ENCODE measurements around the gene LYPD3. TPM values are rescaled to one million over a fixed set of nuclear protein-coding genes. Genes with fewer than 3 reads are reported as not detected.

LYPD3 gene
- total and polyA plus RNA-seq, 3 experiments from 2014 or later, result 0.84 to 3.8 (median 1.2) TPM

GRCh38 chr19:43474986-43475705 is 9.7 kb upstream of the LYPD3 start:
- Histone ChIP-seq H3K9me3 (ENCODE audit: low read length) (no peaks in the 10 kb centered on the region), H3K4me1 (ENCODE audit: insufficient read depth, low read length) (peaks cover 33% of the 10 kb centered on the region), H3K4me3 (ENCODE audit: low read length) (peak overlapping the region; percentile 70), H3K36me3 (ENCODE audit: insufficient read depth, low read length) (no peaks in the 10 kb centered on the region), H3K27ac (ENCODE audit: low read depth, low read length) (peak overlapping the region; percentile 69), H3K27me3 (ENCODE audit: insufficient read depth, low read length, poor library complexity, severe bottlenecking) (no peaks in the 10 kb centered on the region)
- H3K4me1 Mint-ChIP-seq, result peaks cover 7 to 20% (median 13%) of the 10 kb centered on the region in 3 donors
- POLR2A ChIA-PET, result interaction anchor here (3.7 kb wide), 1 partner anchor 12 kb away, joined by 14 read pairs; no protein-coding TSS in a partner anchor
- CTCF ChIA-PET, result no interaction called here
- peak overlapping the region; percentile 69 to 87 (median 82) for H3K4me3 Mint-ChIP-seq
- peak overlapping the region; percentile 81 to 99 (median 96) for H3K27ac Mint-ChIP-seq
- peaks cover 0 to 1% of the 10 kb centered on the region in 2 donors for H3K27me3 Mint-ChIP-seq
- H3K36me3 Mint-ChIP-seq, result peaks cover 0 to 13% (median 9%) of the 10 kb centered on the region in 3 donors
- peak; percentile 91 to 97 (median 95) for DNase-seq
- no peaks in the 10 kb centered on the region for H3K9me3 Mint-ChIP-seq

- no peaks in the 10 kb centered on the region for H3K9me3 Mint-ChIP-seq
- H3K4me1 Mint-ChIP-seq, result peaks cover 12 to 26% (median 17%) of the 10 kb centered on the region in 3 donors
- H3K36me3 Mint-ChIP-seq, result peaks cover 0 to 13% (median 9%) of the 10 kb centered on the region in 3 donors
- DNase-seq, result no peak
- POLR2A ChIA-PET, result interaction anchor here (3.7 kb wide), 1 partner anchor 11 kb away, joined by 14 read pairs; no protein-coding TSS in a partner anchor
- Histone ChIP-seq H3K27me3 (ENCODE audit: insufficient read depth, low read length, poor library complexity, severe bottlenecking) (no peaks in the 10 kb centered on the region), H3K9me3 (ENCODE audit: low read length) (no peaks in the 10 kb centered on the region), H3K4me3 (ENCODE audit: low read length) (no peak overlapping the region), H3K36me3 (ENCODE audit: insufficient read depth, low read length) (no peaks in the 10 kb centered on the region), H3K27ac (ENCODE audit: low read depth, low read length) (peak overlapping the region; percentile 69), H3K4me1 (ENCODE audit: insufficient read depth, low read length) (peaks cover 37% of the 10 kb centered on the region)
- peaks cover 0 to 1% of the 10 kb centered on the region in 2 donors for H3K27me3 Mint-ChIP-seq
- H3K27ac Mint-ChIP-seq, result peak overlapping the region in 7 of 8 donors; percentile 47 to 99 (median 96)
- CTCF ChIA-PET, result no interaction called here
- peak overlapping the region in 5 of 7 donors; percentile 5 to 87 (median 80) for H3K4me3 Mint-ChIP-seq
Observed at GRCh38 chr19:43474487-43474886, 9.1 kb upstream of the LYPD3 start.

- CTCF ChIA-PET, result no interaction called here
Observed at GRCh38 chr19:43471091-43471490, 5.7 kb upstream of the LYPD3 start.

GRCh38 chr19:43470288-43470687 is 4.9 kb upstream of the LYPD3 start:
- POLR2A ChIA-PET, result interaction anchor here (0.6 kb wide), 1 partner anchor 43 kb away, joined by 3 read pairs; no protein-coding TSS in a partner anchor
- CTCF ChIA-PET, result interaction anchor here (1.3 kb wide), 1 partner anchor 50 kb away, joined by 4 read pairs; no protein-coding TSS in a partner anchor
- Mint-ChIP-seq H3K4me1 (peaks cover 32 to 45% (median 35%) of the 10 kb centered on the region in 3 donors), H3K27me3 (peaks cover 0 to 1% of the 10 kb centered on the region in 2 donors), H3K27ac (peak overlapping the region in 7 of 8 donors; percentile 41 to 97 (median 55)), H3K9me3 (no peaks in the 10 kb centered on the region), H3K36me3 (no peaks in the 10 kb centered on the region), H3K4me3 (no peak overlapping the region)
- peaks cover 54% of the 10 kb centered on the region for H3K4me1 ChIP-seq (ENCODE audit: insufficient read depth, low read length)
- peak in 2 of 5 donors; percentile 34 to 91 for DNase-seq
- H3K4me3 ChIP-seq (ENCODE audit: low read length), result no peak overlapping the region
- H3K36me3 ChIP-seq (ENCODE audit: insufficient read depth, low read length), result no peaks in the 10 kb centered on the region
- no peaks in the 10 kb centered on the region for H3K27me3 ChIP-seq (ENCODE audit: insufficient read depth, low read length, poor library complexity, severe bottlenecking)
- no peak overlapping the region for H3K27ac ChIP-seq (ENCODE audit: low read depth, low read length)
- H3K9me3 ChIP-seq (ENCODE audit: low read length), result no peaks in the 10 kb centered on the region

More at GRCh38 chr19:43471091-43471490, 5.7 kb upstream of the LYPD3 start:
- no peaks in the 10 kb centered on the region for H3K9me3 ChIP-seq (ENCODE audit: low read length)
- peaks cover 37 to 48% (median 37%) of the 10 kb centered on the region in 3 donors for H3K4me1 Mint-ChIP-seq
- no peaks in the 10 kb centered on the region for H3K27me3 ChIP-seq (ENCODE audit: insufficient read depth, low read length, poor library complexity, severe bottlenecking)
- H3K4me3 ChIP-seq (ENCODE audit: low read length), result no peak overlapping the region
- no peaks in the 10 kb centered on the region for H3K9me3 Mint-ChIP-seq
- peak overlapping the region in 4 of 8 donors; percentile 48 to 91 (median 56) for H3K27ac Mint-ChIP-seq
- H3K4me1 ChIP-seq (ENCODE audit: insufficient read depth, low read length), result peaks cover 62% of the 10 kb centered on the region
- POLR2A ChIA-PET, result interaction anchor here (0.6 kb wide), 1 partner anchor 44 kb away, joined by 3 read pairs; no protein-coding TSS in a partner anchor
- no peak overlapping the region for H3K27ac ChIP-seq (ENCODE audit: low read depth, low read length)
- H3K4me3 Mint-ChIP-seq, result no peak overlapping the region
- DNase-seq, result no peak
- H3K36me3 ChIP-seq (ENCODE audit: insufficient read depth, low read length), result no peaks in the 10 kb centered on the region
- peaks cover 0 to 1% of the 10 kb centered on the region in 2 donors for H3K27me3 Mint-ChIP-seq
- peaks cover 0 to 2% (median 0%) of the 10 kb centered on the region in 3 donors for H3K36me3 Mint-ChIP-seq

GRCh38 chr19:43469160-43469480 is 3.7 kb upstream of the LYPD3 start:
- H3K4me1 ChIP-seq (ENCODE audit: insufficient read depth, low read length), result peaks cover 51% of the 10 kb centered on the region
- Mint-ChIP-seq H3K9me3 (no peaks in the 10 kb centered on the region), H3K36me3 (no peaks in the 10 kb centered on the region), H3K4me3 (peak overlapping the region in 3 of 7 donors; percentile 6 to 16 (median 8)), H3K27ac (peak overlapping the region; percentile 80 to 97 (median 92)), H3K4me1 (peaks cover 32 to 43% (median 36%) of the 10 kb centered on the region in 3 donors), H3K27me3 (peaks cover 0 to 1% of the 10 kb centered on the region in 2 donors)
- H3K36me3 ChIP-seq (ENCODE audit: insufficient read depth, low read length), result no peaks in the 10 kb centered on the region
- POLR2A ChIA-PET, result interaction anchor here (0.5 kb wide), 1 partner anchor 15 kb away, joined by 3 read pairs; no protein-coding TSS in a partner anchor
- H3K4me3 ChIP-seq (ENCODE audit: low read length), result no peak overlapping the region
- no peak overlapping the region for H3K27ac ChIP-seq (ENCODE audit: low read depth, low read length)
- no peaks in the 10 kb centered on the region for H3K9me3 ChIP-seq (ENCODE audit: low read length)
- DNase-seq, result peak in 2 of 5 donors; percentile 48 to 78
- CTCF ChIA-PET, result interaction anchor here (1.3 kb wide), 1 partner anchor 51 kb away, joined by 4 read pairs; no protein-coding TSS in a partner anchor
- no peaks in the 10 kb centered on the region for H3K27me3 ChIP-seq (ENCODE audit: insufficient read depth, low read length, poor library complexity, severe bottlenecking)

GRCh38 chr19:43468354-43469159 is 3.1 kb upstream of the LYPD3 start:
- H3K4me3 Mint-ChIP-seq, result peak overlapping the region in 5 of 7 donors; percentile 2 to 76 (median 8)
- CTCF ChIA-PET, result interaction anchor here (1.2 kb wide), 1 partner anchor 22 kb away, joined by 3 read pairs; no protein-coding TSS in a partner anchor
- no peaks in the 10 kb centered on the region for H3K9me3 Mint-ChIP-seq
- peak overlapping the region; percentile 80 to 97 (median 92) for H3K27ac Mint-ChIP-seq
- peaks cover 51% of the 10 kb centered on the region for H3K4me1 ChIP-seq (ENCODE audit: insufficient read depth, low read length)
- no peak overlapping the region for H3K4me3 ChIP-seq (ENCODE audit: low read length)
- H3K4me1 Mint-ChIP-seq, result peaks cover 35 to 47% (median 36%) of the 10 kb centered on the region in 3 donors
- POLR2A ChIA-PET, result interaction anchor here (0.5 kb wide), 1 partner anchor 15 kb away, joined by 3 read pairs; no protein-coding TSS in a partner anchor
- H3K36me3 Mint-ChIP-seq, result peaks cover 0 to 2% (median 0%) of the 10 kb centered on the region in 3 donors
- DNase-seq, result peak in 2 of 5 donors; percentile 10 to 53
- peaks cover 0 to under 1% of the 10 kb centered on the region in 2 donors for H3K27me3 Mint-ChIP-seq
- H3K36me3 ChIP-seq (ENCODE audit: insufficient read depth, low read length), result no peaks in the 10 kb centered on the region
- H3K9me3 ChIP-seq (ENCODE audit: low read length), result no peaks in the 10 kb centered on the region
- peak overlapping the region; percentile 5 for H3K27ac ChIP-seq (ENCODE audit: low read depth, low read length)
- H3K27me3 ChIP-seq (ENCODE audit: insufficient read depth, low read length, poor library complexity, severe bottlenecking), result no peaks in the 10 kb centered on the region

- ChIA-PET CTCF (interaction anchor here (1.2 kb wide), 1 partner anchor 21 kb away, joined by 3 read pairs; no protein-coding TSS in a partner anchor), POLR2A (no interaction called here)
- Histone ChIP-seq H3K36me3 (ENCODE audit: insufficient read depth, low read length) (no peaks in the 10 kb centered on the region), H3K27me3 (ENCODE audit: insufficient read depth, low read length, poor library complexity, severe bottlenecking) (no peaks in the 10 kb centered on the region), H3K4me1 (ENCODE audit: insufficient read depth, low read length) (peaks cover 54% of the 10 kb centered on the region), H3K4me3 (ENCODE audit: low read length) (no peak overlapping the region), H3K27ac (ENCODE audit: low read depth, low read length) (no peak overlapping the region), H3K9me3 (ENCODE audit: low read length) (no peaks in the 10 kb centered on the region)
- Mint-ChIP-seq H3K4me1 (peaks cover 33 to 56% (median 42%) of the 10 kb centered on the region in 3 donors), H3K36me3 (peaks cover 0 to 3% (median 0%) of the 10 kb centered on the region in 3 donors), H3K27me3 (no peaks in the 10 kb centered on the region), H3K9me3 (no peaks in the 10 kb centered on the region), H3K27ac (peak overlapping the region; percentile 45 to 97 (median 87)), H3K4me3 (peak overlapping the region in 1 of 7 donors; percentile 2)
- no peak for DNase-seq
Observed at GRCh38 chr19:43467730-43468129, 2.3 kb upstream of the LYPD3 start.
